Ishikawa (cell line): Measurements from ENCODE around the gene STIMATE.

ENCODE experiments used
- CEBPB ChIP-seq: IDR thresholded peaks from 2 replicates; pipeline ENCODE4 v1.6.1; 2012
- CREB1 ChIP-seq: IDR thresholded peaks from 2 replicates; pipeline ENCODE4 v1.6.1; 2012; ENCODE audit warnings: low read depth
- EGR1 ChIP-seq: IDR thresholded peaks from 2 replicates; pipeline ENCODE4 v1.6.1; 2012
- EP300 ChIP-seq: IDR thresholded peaks from 2 replicates; pipeline ENCODE4 v1.6.1; 2012; ENCODE audit warnings: borderline replicate concordance
- FOXM1 ChIP-seq: IDR thresholded peaks from 2 replicates; pipeline ENCODE4 v1.6.1; 2012; ENCODE audit warnings: low read depth, borderline replicate concordance
- MAX ChIP-seq: IDR thresholded peaks from 2 replicates; pipeline ENCODE4 v1.6.1; 2012
- NFIC ChIP-seq: IDR thresholded peaks from 2 replicates; pipeline ENCODE4 v1.6.1; 2012
- RAD21 ChIP-seq: IDR thresholded peaks from 2 replicates; pipeline ENCODE4 v1.6.1; 2012; ENCODE audit warnings: low read depth
- REST ChIP-seq: IDR thresholded peaks from 2 replicates; pipeline ENCODE4 v1.6.1; 2012; ENCODE audit warnings: low read depth, mild to moderate bottlenecking
- TAF1 ChIP-seq: IDR thresholded peaks from 2 replicates; pipeline ENCODE4 v1.6.1; 2012; ENCODE audit warnings: low read depth, mild to moderate bottlenecking
- TCF12 ChIP-seq: IDR thresholded peaks from 2 replicates; pipeline ENCODE4 v1.6.1; 2012; ENCODE audit warnings: low read depth
- TEAD4 ChIP-seq: IDR thresholded peaks from 2 replicates; pipeline ENCODE4 v1.6.1; 2012
- YY1 ChIP-seq: IDR thresholded peaks from 2 replicates; pipeline ENCODE4 v1.6.1; 2012; ENCODE audit warnings: low read depth
- ZBTB7A ChIP-seq: IDR thresholded peaks from 2 replicates; pipeline ENCODE4 v1.6.1; 2012; ENCODE audit warnings: low read depth
- TF ChIP-seq, protein P1 (sequence below): IDR thresholded peaks from 2 replicates; pipeline ENCODE4 v1.6.1; 2012

Gene STIMATE

GRCh38 chr3:52912885-52913731 is 15.8 kb upstream of the STIMATE start:
- no peak for TF ChIP-seq CREB1
- TF ChIP-seq REST, result no peak
- no peak for TF ChIP-seq TEAD4
- no peak for TF ChIP-seq TAF1
- TF ChIP-seq NFIC, result no peak
- TF ChIP-seq RAD21, result no peak
- no peak for TF ChIP-seq EP300
- no peak for TF ChIP-seq TCF12
- TF ChIP-seq EGR1, result no peak
- no peak for TF ChIP-seq CEBPB
- TF ChIP-seq MAX, result no peak
- TF ChIP-seq, protein P1, sequence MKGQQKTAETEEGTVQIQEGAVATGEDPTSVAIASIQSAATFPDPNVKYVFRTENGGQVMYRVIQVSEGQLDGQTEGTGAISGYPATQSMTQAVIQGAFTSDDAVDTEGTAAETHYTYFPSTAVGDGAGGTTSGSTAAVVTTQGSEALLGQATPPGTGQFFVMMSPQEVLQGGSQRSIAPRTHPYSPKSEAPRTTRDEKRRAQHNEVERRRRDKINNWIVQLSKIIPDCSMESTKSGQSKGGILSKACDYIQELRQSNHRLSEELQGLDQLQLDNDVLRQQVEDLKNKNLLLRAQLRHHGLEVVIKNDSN, result no peak

- TF ChIP-seq TEAD4, result no peak
- no peak for TF ChIP-seq MAX
- no peak for TF ChIP-seq EP300
- no peak for TF ChIP-seq ZBTB7A
- no peak for TF ChIP-seq TCF12
- TF ChIP-seq EGR1, result no peak
- TF ChIP-seq NFIC, result no peak
- no peak for TF ChIP-seq RAD21
- no peak for TF ChIP-seq CREB1
- TF ChIP-seq, protein P1, result no peak
- no peak for TF ChIP-seq YY1
- TF ChIP-seq CEBPB, result no peak
- no peak for TF ChIP-seq TAF1
- no peak for TF ChIP-seq FOXM1
- no peak for TF ChIP-seq REST
Measured at GRCh38 chr3:52910823-52911222, 13.5 kb upstream of the STIMATE start.

- TF ChIP-seq MAX, result no peak
Measured at GRCh38 chr3:52907497-52907896, 10.1 kb upstream of the STIMATE start.

- no peak for TF ChIP-seq RAD21
- no peak for TF ChIP-seq CEBPB
- TF ChIP-seq TEAD4, result no peak
- no peak for TF ChIP-seq EGR1
- no peak for TF ChIP-seq MAX
- no peak for TF ChIP-seq FOXM1
- no peak for TF ChIP-seq REST
- no peak for TF ChIP-seq EP300
- TF ChIP-seq CREB1, result no peak
- TF ChIP-seq TCF12, result no peak
- TF ChIP-seq NFIC, result no peak
- TF ChIP-seq ZBTB7A, result no peak
- TF ChIP-seq YY1, result no peak
- TF ChIP-seq TAF1, result no peak
- TF ChIP-seq, protein P1, result no peak
Measured at GRCh38 chr3:52904552-52904951, 7.2 kb upstream of the STIMATE start.
